Mesendoderm (in vitro differentiated cells): Measurements from ENCODE around the gene NOC2L.

Experiments used
- DNase-seq: peaks from one replicate; pipeline ENCODE4 v3.0.0; 2013
- H2AK5ac ChIP-seq: 2 replicates; pipeline ENCODE4 v1.6.1; 2013; ENCODE audit warnings: low read length, inconsistent platforms
- H2BK120ac ChIP-seq: 2 replicates; pipeline ENCODE4 v1.6.1; 2013; ENCODE audit warnings: low read depth, mild to moderate bottlenecking, low read length, moderate library complexity, mixed read lengths
- H2BK15ac ChIP-seq: replicated peaks from 2 replicates; pipeline ENCODE4 v1.6.1; 2013; ENCODE audit warnings: low read depth, mild to moderate bottlenecking, moderate library complexity
- H2BK5ac ChIP-seq: 2 replicates; pipeline ENCODE4 v1.6.1; 2013; ENCODE audit warnings: low read length, inconsistent platforms
- H3K18ac ChIP-seq: 2 replicates; pipeline ENCODE4 v1.6.1; 2013; ENCODE audit warnings: mild to moderate bottlenecking, low read length, mixed read lengths
- H3K23ac ChIP-seq: one replicate; pipeline ENCODE4 v1.6.1; 2013; ENCODE audit warnings: low read length
- H3K27ac ChIP-seq: 2 replicates; pipeline ENCODE4 v1.5.1; 2013; ENCODE audit warnings: low read depth, mild to moderate bottlenecking, inconsistent platforms, low read length, moderate library complexity
- H3K27me3 ChIP-seq: 2 replicates; pipeline ENCODE4 v1.6.1; 2013; ENCODE audit warnings: low read length, control low read depth, mild to moderate bottlenecking, inconsistent platforms; ENCODE audit not compliant: insufficient read depth, poor library complexity
- H3K36me3 ChIP-seq: 2 replicates; pipeline ENCODE4 v1.6.1; 2013; ENCODE audit warnings: low read length, inconsistent platforms; ENCODE audit not compliant: control insufficient read depth, insufficient read depth
- H3K4ac ChIP-seq: one replicate; pipeline ENCODE4 v1.6.1; 2013; ENCODE audit warnings: low read depth, mild to moderate bottlenecking, low read length, moderate library complexity
- H3K4me1 ChIP-seq: 2 replicates; pipeline ENCODE4 v1.6.1; 2013; ENCODE audit warnings: low read depth, low read length, inconsistent platforms; ENCODE audit not compliant: control insufficient read depth
- H3K4me2 ChIP-seq: 2 replicates; pipeline ENCODE4 v1.6.1; 2013; ENCODE audit warnings: low read length
- H3K4me3 ChIP-seq: 2 replicates; pipeline ENCODE4 v1.5.1; 2013; ENCODE audit warnings: mild to moderate bottlenecking, low read length
- H3K56ac ChIP-seq: one replicate; pipeline ENCODE4 v1.6.1; 2013; ENCODE audit warnings: low read length
- H3K79me1 ChIP-seq: 2 replicates; pipeline ENCODE4 v1.6.1; 2013; ENCODE audit warnings: low read length, inconsistent platforms
- H3K79me2 ChIP-seq: 2 replicates; pipeline ENCODE4 v1.6.1; 2013; ENCODE audit warnings: mild to moderate bottlenecking, low read length; ENCODE audit not compliant: control insufficient read depth, insufficient read depth
- H3K9ac ChIP-seq: 2 replicates; pipeline ENCODE4 v1.6.1; 2013; ENCODE audit warnings: low read length, inconsistent platforms
- H4K5ac ChIP-seq: one replicate; pipeline ENCODE4 v1.6.1; 2013; ENCODE audit warnings: low read length
- H4K8ac ChIP-seq: one replicate; pipeline ENCODE4 v1.6.1; 2013; ENCODE audit warnings: low read depth, mild to moderate bottlenecking, control low read depth, low read length, moderate library complexity
- WGBS: extraction: QIAGEN DNeasy Blood & Tissue Kit; methylation state at CpG from one replicate; pipeline ENCODE4 v1.1.7; 2013; ENCODE audit warnings: low lambda C conversion rate, missing lambda C conversion rate; ENCODE audit not compliant: insufficient coverage; ENCODE audit errors: extremely low coverage; 5-methylcytosine and 5-hydroxymethylcytosine counted together

Gene NOC2L

GRCh38 chr1:998745-998994 lies 39.6 kb upstream of the NOC2L start:
- H3K79me2 ChIP-seq = no peaks in the 10 kb centered on the region
- no peak overlapping the region for H3K9ac ChIP-seq
- no peak for DNase-seq
- no peak overlapping the region for H3K23ac ChIP-seq
- no peak overlapping the region for H3K4me2 ChIP-seq
- no peak overlapping the region for H3K4ac ChIP-seq
- no peak overlapping the region for H2BK120ac ChIP-seq
- peaks cover 29% of the 10 kb centered on the region for H3K27me3 ChIP-seq
- H3K79me1 ChIP-seq = no peaks in the 10 kb centered on the region
- no CpG with 5 or more reads among the region's 27 CpGs for WGBS
- H2BK15ac ChIP-seq = no peak overlapping the region
- H3K27ac ChIP-seq = no peak overlapping the region
- no peak overlapping the region for H2AK5ac ChIP-seq
- no peak overlapping the region for H4K5ac ChIP-seq
- no peak overlapping the region for H3K4me3 ChIP-seq
- H3K4me1 ChIP-seq = no peaks in the 10 kb centered on the region
- no peak overlapping the region for H3K56ac ChIP-seq
- no peak overlapping the region for H4K8ac ChIP-seq
- H2BK5ac ChIP-seq = no peak overlapping the region
- H3K18ac ChIP-seq = no peak overlapping the region
- no peaks in the 10 kb centered on the region for H3K36me3 ChIP-seq

GRCh38 chr1:997993-998744 lies 39.1 kb upstream of the NOC2L start:
- H2BK120ac ChIP-seq = no peak overlapping the region
- no peak overlapping the region for H3K18ac ChIP-seq
- H3K4ac ChIP-seq = no peak overlapping the region
- no peak overlapping the region for H4K5ac ChIP-seq
- no peak overlapping the region for H2BK5ac ChIP-seq
- H2BK15ac ChIP-seq = no peak overlapping the region
- WGBS = no CpG with 5 or more reads among the region's 75 CpGs
- H3K4me1 ChIP-seq = no peaks in the 10 kb centered on the region
- peak overlapping the region; percentile 24 for H3K23ac ChIP-seq
- H2AK5ac ChIP-seq = no peak overlapping the region
- H3K36me3 ChIP-seq = no peaks in the 10 kb centered on the region
- H4K8ac ChIP-seq = no peak overlapping the region
- H3K56ac ChIP-seq = no peak overlapping the region
- H3K79me1 ChIP-seq = no peaks in the 10 kb centered on the region
- DNase-seq = peak; percentile 31
- H3K4me3 ChIP-seq = no peak overlapping the region
- no peak overlapping the region for H3K9ac ChIP-seq
- H3K79me2 ChIP-seq = no peaks in the 10 kb centered on the region
- H3K27ac ChIP-seq = no peak overlapping the region
- no peak overlapping the region for H3K4me2 ChIP-seq
- H3K27me3 ChIP-seq = peaks cover 29% of the 10 kb centered on the region

- DNase-seq = no peak
- Histone ChIP-seq H2BK120ac (no peak overlapping the region), H2AK5ac (no peak overlapping the region), H3K36me3 (no peaks in the 10 kb centered on the region), H3K27ac (no peak overlapping the region), H2BK5ac (no peak overlapping the region), H3K23ac (no peak overlapping the region), H3K4ac (no peak overlapping the region), H3K9ac (no peak overlapping the region), H4K5ac (no peak overlapping the region), H3K18ac (no peak overlapping the region), H3K56ac (no peak overlapping the region), H3K79me2 (no peaks in the 10 kb centered on the region), H3K27me3 (peaks cover 27% of the 10 kb centered on the region), H2BK15ac (no peak overlapping the region), H3K4me2 (no peak overlapping the region), H4K8ac (no peak overlapping the region), H3K4me3 (no peak overlapping the region), H3K4me1 (no peaks in the 10 kb centered on the region), H3K79me1 (no peaks in the 10 kb centered on the region)
- no CpG with 5 or more reads among the region's 3 CpGs for WGBS
These were observed 38.6 kb upstream of the NOC2L start for GRCh38 chr1:997713-997992.

GRCh38 chr1:996851-997712 lies 38.0 kb upstream of the NOC2L start:
- H3K4ac ChIP-seq = no peak overlapping the region
- no peak overlapping the region for H4K8ac ChIP-seq
- no peak overlapping the region for H3K18ac ChIP-seq
- no peak overlapping the region for H3K27ac ChIP-seq
- no peak overlapping the region for H2BK5ac ChIP-seq
- peaks cover 27% of the 10 kb centered on the region for H3K27me3 ChIP-seq
- H3K4me2 ChIP-seq = no peak overlapping the region
- H3K79me1 ChIP-seq = no peaks in the 10 kb centered on the region
- no peaks in the 10 kb centered on the region for H3K4me1 ChIP-seq
- WGBS = no CpG with 5 or more reads among the region's 24 CpGs
- no peaks in the 10 kb centered on the region for H3K79me2 ChIP-seq
- H3K36me3 ChIP-seq = no peaks in the 10 kb centered on the region
- H2BK15ac ChIP-seq = no peak overlapping the region
- no peak overlapping the region for H2AK5ac ChIP-seq
- H3K56ac ChIP-seq = no peak overlapping the region
- no peak overlapping the region for H3K4me3 ChIP-seq
- no peak for DNase-seq
- no peak overlapping the region for H3K9ac ChIP-seq
- no peak overlapping the region for H3K23ac ChIP-seq
- no peak overlapping the region for H2BK120ac ChIP-seq
- no peak overlapping the region for H4K5ac ChIP-seq

- DNase-seq = no peak
These were observed 36.9 kb upstream of the NOC2L start for GRCh38 chr1:995665-996633.

More at GRCh38 chr1:995665-996633, 36.9 kb upstream of the NOC2L start:
- H3K23ac ChIP-seq = no peak overlapping the region
- H3K18ac ChIP-seq = no peak overlapping the region
- no CpG with 5 or more reads among the region's 30 CpGs for WGBS
- H3K4me2 ChIP-seq = no peak overlapping the region
- no peak overlapping the region for H2AK5ac ChIP-seq
- no peaks in the 10 kb centered on the region for H3K79me2 ChIP-seq
- H3K27me3 ChIP-seq = peaks cover 24% of the 10 kb centered on the region
- no peak overlapping the region for H3K27ac ChIP-seq
- H2BK120ac ChIP-seq = no peak overlapping the region
- no peak overlapping the region for H4K5ac ChIP-seq
- H3K36me3 ChIP-seq = no peaks in the 10 kb centered on the region
- H3K4me3 ChIP-seq = no peak overlapping the region
- H3K56ac ChIP-seq = no peak overlapping the region
- H4K8ac ChIP-seq = no peak overlapping the region
- no peak overlapping the region for H2BK5ac ChIP-seq
- H3K4me1 ChIP-seq = no peaks in the 10 kb centered on the region
- H2BK15ac ChIP-seq = no peak overlapping the region
- H3K9ac ChIP-seq = no peak overlapping the region
- H3K79me1 ChIP-seq = no peaks in the 10 kb centered on the region
- H3K4ac ChIP-seq = no peak overlapping the region
